H9 (cell line): ENCODE data around the gene HBA1. TPM values are rescaled to one million over a fixed set of nuclear protein-coding genes. Genes with fewer than 3 reads are reported as not detected.

Experiments used
- DNase-seq: peaks from one replicate; pipeline ENCODE4 v3.0.0-alpha.2; 2017
- H2AFZ ChIP-seq: one replicate; pipeline ENCODE4 v1.6.1; 2013; ENCODE audit warnings: mild to moderate bottlenecking, low read length, control low read depth, moderate library complexity
- H2AK5ac ChIP-seq: 2 replicates; pipeline ENCODE4 v1.6.1; 2013; ENCODE audit warnings: low read length, control low read depth, mixed read lengths; ENCODE audit not compliant: insufficient read length
- H2BK120ac ChIP-seq: one replicate; pipeline ENCODE4 v1.6.1; 2013; ENCODE audit warnings: low read depth, mild to moderate bottlenecking, low read length, control low read depth, inconsistent platforms; ENCODE audit not compliant: poor library complexity, severe bottlenecking
- H2BK12ac ChIP-seq: 2 replicates; pipeline ENCODE4 v1.6.1; 2013; ENCODE audit warnings: low read length, control low read depth, mixed read lengths, low read depth; ENCODE audit not compliant: insufficient read length
- H2BK15ac ChIP-seq: 2 replicates; pipeline ENCODE4 v1.6.1; 2013; ENCODE audit warnings: low read depth, low read length, control low read depth
- H2BK20ac ChIP-seq: one replicate; pipeline ENCODE4 v1.6.1; 2013; ENCODE audit warnings: low read depth, mild to moderate bottlenecking, low read length, control low read depth, inconsistent platforms; ENCODE audit not compliant: poor library complexity, severe bottlenecking
- H2BK5ac ChIP-seq: 2 replicates; pipeline ENCODE4 v1.6.1; 2013; ENCODE audit warnings: low read length, control low read depth, mixed read lengths; ENCODE audit not compliant: insufficient read length
- H3K14ac ChIP-seq: 2 replicates; pipeline ENCODE4 v1.6.1; 2013; ENCODE audit warnings: low read length, control low read depth; ENCODE audit not compliant: insufficient read depth
- H3K18ac ChIP-seq: 2 replicates; pipeline ENCODE4 v1.6.1; 2013; ENCODE audit warnings: low read depth, mild to moderate bottlenecking, mixed read lengths, low read length, control low read depth; ENCODE audit not compliant: insufficient read length
- H3K23ac ChIP-seq: 2 replicates; pipeline ENCODE4 v1.6.1; 2013; ENCODE audit warnings: low read length, control low read depth, mixed read lengths, low read depth; ENCODE audit not compliant: insufficient read length
- H3K23me2 ChIP-seq: 2 replicates; pipeline ENCODE4 v1.6.1; 2013; ENCODE audit warnings: low read depth, mild to moderate bottlenecking, mixed read lengths, low read length, control low read depth; ENCODE audit not compliant: insufficient read length, poor library complexity, severe bottlenecking
- H3K27ac ChIP-seq: 2 replicates; pipeline ENCODE4 v1.5.1; 2013; ENCODE audit warnings: low read length, control low read depth, mixed read lengths, low read depth; ENCODE audit not compliant: insufficient read length
- H3K27me3 ChIP-seq: 2 replicates; pipeline ENCODE4 v1.6.1; 2013; ENCODE audit warnings: low read length, control low read depth, inconsistent platforms; ENCODE audit not compliant: insufficient read depth
- H3K4ac ChIP-seq: 2 replicates; pipeline ENCODE4 v1.6.1; 2013; ENCODE audit warnings: low read depth, mild to moderate bottlenecking, control low read depth, inconsistent platforms, low read length, moderate library complexity
- H3K4me1 ChIP-seq: 2 replicates; pipeline ENCODE4 v1.6.1; 2013; ENCODE audit warnings: low read length, control low read depth, inconsistent platforms; ENCODE audit not compliant: insufficient read depth
- H3K4me2 ChIP-seq: 2 replicates; pipeline ENCODE4 v1.6.1; 2013; ENCODE audit warnings: low read length, control low read depth, mixed read lengths; ENCODE audit not compliant: insufficient read length, insufficient read depth
- H3K56ac ChIP-seq: 2 replicates; pipeline ENCODE4 v1.6.1; 2013; ENCODE audit warnings: low read depth, mild to moderate bottlenecking, mixed read lengths, low read length, control low read depth; ENCODE audit not compliant: insufficient read length
- H3K79me1 ChIP-seq: 2 replicates; pipeline ENCODE4 v1.6.1; 2013; ENCODE audit warnings: low read depth, mild to moderate bottlenecking, moderate library complexity, low read length, control low read depth, inconsistent platforms; ENCODE audit not compliant: insufficient read depth, poor library complexity, severe bottlenecking
- H3K79me2 ChIP-seq: 2 replicates; pipeline ENCODE4 v1.6.1; 2013; ENCODE audit warnings: low read length, control low read depth, inconsistent platforms; ENCODE audit not compliant: insufficient read depth
- H3K9ac ChIP-seq: 2 replicates; pipeline ENCODE4 v1.6.1; 2013; ENCODE audit warnings: low read length, control low read depth, mixed read lengths; ENCODE audit not compliant: insufficient read length; ENCODE audit errors: extremely low read depth
- H3K9me3 ChIP-seq: one replicate; pipeline ENCODE4 v1.6.1; 2013; ENCODE audit warnings: low read depth, low read length, inconsistent platforms; ENCODE audit not compliant: control insufficient read depth
- H3T11ph ChIP-seq: one replicate; pipeline ENCODE4 v1.6.1; 2013; ENCODE audit warnings: mild to moderate bottlenecking, low read length, control low read depth, inconsistent platforms
- H4K20me1 ChIP-seq: one replicate; pipeline ENCODE4 v1.6.1; 2013; ENCODE audit not compliant: control insufficient read depth, insufficient read length, insufficient read depth
- H4K5ac ChIP-seq: 2 replicates; pipeline ENCODE4 v1.6.1; 2013; ENCODE audit warnings: low read depth, mild to moderate bottlenecking, mixed read lengths, low read length, control low read depth; ENCODE audit not compliant: insufficient read length
- H4K8ac ChIP-seq: replicated peaks from 2 replicates; pipeline ENCODE4 v1.6.1; 2013; ENCODE audit warnings: low read length, control low read depth, mixed read lengths, low read depth; ENCODE audit not compliant: insufficient read length
- H4K91ac ChIP-seq: 2 replicates; pipeline ENCODE4 v1.6.1; 2013; ENCODE audit warnings: low read depth, mild to moderate bottlenecking, moderate library complexity, mixed read lengths, low read length, control low read depth; ENCODE audit not compliant: insufficient read length
- H3K27ac Mint-ChIP-seq, 3 experiments: 2 replicates in 2 of 3; 3 replicates in 1 of 3; pipeline ENCODE4 v1.8.0; 2020 to 2021; ENCODE audit warnings: mixed read lengths in 3 of 3, mild to moderate bottlenecking in 1 of 3, moderate library complexity in 1 of 3
- H3K27me3 Mint-ChIP-seq: 2 replicates; pipeline ENCODE4 v1.8.0; 2021; ENCODE audit warnings: low read depth, mild to moderate bottlenecking, moderate library complexity, mixed read lengths
- H3K36me3 Mint-ChIP-seq, 3 experiments: 2 replicates in 2 of 3; 3 replicates in 1 of 3; pipeline ENCODE4 v1.8.0; 2020 to 2021; ENCODE audit warnings: low read depth in 3 of 3, mixed read lengths in 3 of 3; ENCODE audit not compliant: insufficient read depth in 1 of 3
- H3K4me1 Mint-ChIP-seq, 2 experiments: 2 replicates each; pipeline ENCODE4 v1.8.0; 2020; ENCODE audit warnings: mixed read lengths in 2 of 2
- H3K4me3 Mint-ChIP-seq, 2 experiments: 2 replicates in 1 of 2; 3 replicates in 1 of 2; pipeline ENCODE4 v1.8.0; 2020 to 2021; ENCODE audit warnings: mild to moderate bottlenecking in 2 of 2, mixed read lengths in 2 of 2, moderate library complexity in 1 of 2
- H3K9me3 Mint-ChIP-seq, 2 experiments: 2 replicates in 1 of 2; 3 replicates in 1 of 2; pipeline ENCODE4 v1.8.0; 2020; ENCODE audit warnings: mild to moderate bottlenecking in 2 of 2, mixed read lengths in 2 of 2, moderate library complexity in 1 of 2
- CTCF ChIP-seq: fragments of 200-600 bp; sonication (generic); conservative IDR thresholded peaks from 3 replicates; pipeline ENCODE4 v1.8.0; 2021; ENCODE audit warnings: antibody characterized with exemption, mild to moderate bottlenecking
- WGBS: extraction: QIAGEN DNeasy Blood & Tissue Kit; methylation state at CpG from one replicate; pipeline ENCODE4 v1.1.7; 2013; ENCODE audit warnings: missing lambda C conversion rate, low lambda C conversion rate, mixed read lengths; ENCODE audit not compliant: insufficient read length; ENCODE audit errors: extremely low coverage; 5-methylcytosine and 5-hydroxymethylcytosine counted together
- total RNA-seq: library from RNA; stranded (reverse); gene quantifications from 2 replicates; pipeline ENCODE4 v1.2.1, GENCODE V29; 2021

HBA1 gene
- total RNA-seq, 1 experiment from 2014 or later: 7.2 TPM

- Histone ChIP-seq H3K14ac (no peak overlapping the region), H2BK20ac (no peak overlapping the region), H2BK5ac (no peak overlapping the region), H4K5ac (no peak overlapping the region), H2AFZ (no peak overlapping the region), H3T11ph (no peak overlapping the region), H3K4me2 (no peak overlapping the region), H2BK120ac (no peak overlapping the region), H3K79me1 (peaks cover 4% of the 10 kb centered on the region), H3K4me1 (no peaks in the 10 kb centered on the region), H4K20me1 (no peaks in the 10 kb centered on the region), H3K9me3 (no peaks in the 10 kb centered on the region), H4K8ac (no peak overlapping the region), H3K27ac (no peak overlapping the region), H3K79me2 (no peaks in the 10 kb centered on the region), H3K56ac (no peak overlapping the region), H3K4ac (no peak overlapping the region), H2AK5ac (no peak overlapping the region), H3K27me3 (no peaks in the 10 kb centered on the region), H2BK15ac (no peak overlapping the region), H3K9ac (no peak overlapping the region), H3K23me2 (no peaks in the 10 kb centered on the region), H3K23ac (no peak overlapping the region), H3K18ac (no peak overlapping the region), H4K91ac (no peak overlapping the region), H2BK12ac (no peak overlapping the region)
- no CpG with 5 or more reads among the region's 2 CpGs for WGBS
- DNase-seq: no peak
- Mint-ChIP-seq H3K27me3 (no peaks in the 10 kb centered on the region), H3K4me3 (no peak overlapping the region), H3K4me1 (peaks cover 0 to 2% of the 10 kb centered on the region in 2 experiments; a peak in 1 of 4 replicates), H3K27ac (no peak overlapping the region), H3K36me3 (peaks cover 0 to 2% (median 0%) of the 10 kb centered on the region in 3 experiments; a peak in 1 of 7 replicates), H3K9me3 (no peaks in the 10 kb centered on the region)
- TF ChIP-seq CTCF: no peak
Observed at GRCh38 chr16:129075-129474, 47.4 kb upstream of the HBA1 start.
